CD4-positive, alpha-beta T cell treated with Interleukin-4 for 4 hours (primary cell): ENCODE data around the gene SAPCD1.
A peak's percentile ranks its signal among the peaks of the same experiment; 100 is the strongest.

ENCODE experiments used
- DNase-seq: peaks from one replicate; pipeline ENCODE4 v3.0.0-alpha.2; 2020

Gene SAPCD1

DNA sequence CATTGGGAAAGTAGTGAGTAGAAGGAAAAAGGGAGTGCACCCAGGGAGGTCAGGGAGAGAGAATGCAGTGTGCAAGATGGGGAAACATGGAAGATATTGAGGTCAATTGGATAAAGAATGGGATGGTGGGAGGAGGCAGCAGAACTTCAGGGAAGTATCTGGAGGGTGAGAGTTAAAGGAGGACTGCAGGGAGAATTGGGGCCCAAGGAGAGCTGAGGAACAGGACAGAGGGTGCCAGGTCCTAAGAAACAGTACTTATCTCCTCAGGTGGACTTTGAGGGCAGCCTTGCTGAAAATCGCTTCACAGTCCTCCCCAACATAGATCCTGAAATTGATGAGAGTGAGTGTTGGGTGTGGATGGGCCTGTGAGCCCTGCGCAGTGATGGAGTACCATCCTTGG is 4.2 kb upstream of the SAPCD1 start:
- DNase-seq = no peak

DNA sequence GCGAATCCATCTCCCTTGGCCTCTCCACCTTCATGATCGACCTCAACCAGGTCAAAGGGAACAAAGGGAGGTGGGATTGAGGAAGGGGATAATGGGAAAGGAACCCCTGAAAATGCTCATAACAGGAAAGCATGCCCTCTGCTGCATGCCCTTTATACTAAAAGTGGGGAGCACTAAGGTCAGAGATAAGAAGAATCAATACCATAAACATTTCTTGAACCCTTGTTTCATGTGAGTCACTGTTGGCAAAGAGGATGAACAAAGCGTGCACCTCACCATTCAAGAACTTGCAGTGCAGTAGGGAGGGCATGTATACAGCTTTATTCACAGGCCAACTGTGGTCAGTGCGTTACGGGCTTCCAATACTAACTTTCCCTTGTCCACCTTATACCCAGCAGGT is 1.7 kb upstream of the SAPCD1 start:
- DNase-seq = no peak

DNA sequence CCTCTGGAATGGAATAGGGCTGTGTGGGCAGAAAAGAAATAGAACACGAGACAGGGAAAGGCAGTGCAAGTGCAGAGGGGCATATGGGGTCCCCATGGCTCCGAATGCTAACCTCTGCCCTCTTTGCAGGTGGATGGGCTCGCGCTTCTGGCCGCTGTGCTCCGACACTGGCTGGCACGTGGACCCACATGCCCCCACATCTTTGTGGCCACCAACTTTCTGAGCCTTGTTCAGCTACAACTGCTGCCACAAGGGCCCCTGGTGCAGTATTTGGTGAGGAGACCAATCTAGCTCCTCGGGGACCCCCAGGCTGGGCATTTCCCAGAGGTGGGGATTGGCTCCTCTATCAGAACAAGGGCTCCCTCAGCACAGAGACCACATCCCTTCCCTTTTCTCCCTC is 1.1 kb upstream of the SAPCD1 start:
- no peak for DNase-seq

GRCh38 chr6:31762878-31763618 is 592 bp downstream of the SAPCD1 start:
- DNase-seq = no peak

DNA sequence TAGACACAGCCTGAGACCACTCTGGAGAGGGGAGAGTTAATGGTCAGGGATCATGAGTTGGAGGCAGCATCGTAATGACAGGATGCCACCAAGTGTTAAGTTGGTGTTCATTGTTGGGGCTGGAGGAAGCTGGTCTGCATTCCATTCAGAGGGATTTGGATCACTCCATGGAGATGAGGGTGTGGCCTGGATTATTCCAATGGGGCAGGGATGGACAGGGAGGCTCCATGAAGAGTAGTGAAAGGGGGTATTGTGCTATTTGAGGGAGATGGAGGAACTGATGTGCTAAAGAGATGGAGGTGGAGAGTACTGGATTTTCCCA is 1.1 kb downstream of the SAPCD1 start:
- DNase-seq = no peak

DNA sequence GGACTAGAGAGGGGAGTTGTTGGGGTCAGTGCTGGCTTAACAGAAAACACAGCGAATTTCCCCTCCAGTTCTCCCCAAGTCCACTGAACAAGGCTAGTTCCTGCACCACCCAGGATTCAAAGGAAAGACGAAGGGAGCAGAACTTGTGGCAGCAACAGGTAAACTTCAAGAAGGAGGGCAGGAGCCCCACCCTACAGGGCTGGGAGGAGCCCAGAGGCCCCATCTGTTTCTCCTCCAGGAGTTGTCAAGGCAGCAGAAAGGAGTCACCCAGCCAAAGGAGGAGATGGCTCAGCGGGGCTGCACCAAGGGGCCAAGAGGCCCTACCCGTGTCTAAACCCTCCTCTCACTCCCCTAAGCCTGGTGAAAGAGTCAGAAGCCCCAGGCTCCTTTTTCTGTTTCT is 1.7 kb downstream of the SAPCD1 start:
- DNase-seq = no peak

DNA sequence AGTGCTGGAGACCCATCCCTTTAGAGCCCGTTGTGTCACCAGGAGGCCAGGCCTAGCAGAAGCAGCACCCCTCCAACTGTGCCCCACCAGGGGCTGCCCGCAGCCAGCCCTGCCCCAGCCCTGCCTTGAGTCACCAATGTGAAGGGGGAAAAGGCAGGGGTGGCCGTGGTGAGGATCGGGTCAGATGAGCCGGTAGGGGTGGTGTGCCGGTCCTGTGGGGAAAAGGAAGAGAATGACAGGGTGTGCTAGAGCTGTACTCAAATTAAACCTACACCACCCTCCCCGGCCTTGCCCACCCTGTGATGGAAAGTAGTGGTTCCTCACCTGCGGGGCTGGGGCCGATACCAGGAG is 3.1 kb downstream of the SAPCD1 start:
- DNase-seq = no peak

- no peak for DNase-seq
Observed at GRCh38 chr6:31765910-31766794, 3.7 kb downstream of the SAPCD1 start.

DNA sequence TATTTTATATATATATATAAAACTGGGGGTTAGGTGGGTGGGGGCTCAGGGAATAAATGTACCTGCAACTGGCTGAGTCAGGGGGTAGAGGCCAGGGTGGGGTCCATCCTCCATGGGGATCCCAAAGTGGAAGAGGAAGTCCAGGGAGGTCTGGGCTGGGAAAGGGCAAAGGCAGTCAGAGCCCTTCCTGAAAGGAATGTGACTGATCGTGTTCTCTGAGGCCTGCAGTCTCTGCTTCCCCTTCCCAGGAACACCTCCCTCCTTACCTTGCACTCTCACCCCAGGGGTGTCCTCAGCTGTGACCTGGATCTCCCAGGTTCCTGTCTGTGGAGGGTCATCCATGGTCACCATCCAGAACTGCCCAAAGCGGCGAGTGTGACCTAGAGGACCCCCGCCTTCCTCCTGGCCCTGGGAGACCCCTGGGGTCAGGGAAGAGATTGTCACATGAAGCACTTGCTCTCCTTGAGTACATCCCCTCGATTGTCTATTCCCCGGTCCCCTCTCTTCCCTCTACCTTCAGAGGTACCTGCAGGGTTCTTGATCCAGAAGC is 4.7 kb downstream of the SAPCD1 start:
- no peak for DNase-seq

GRCh38 chr6:31768363-31769257 is 6.2 kb downstream of the SAPCD1 start:
- DNase-seq = no peak

- DNase-seq = peak; percentile 77
Observed at GRCh38 chr6:31769684-31770371, 7.4 kb downstream of the SAPCD1 start.

- no peak for DNase-seq
Observed at GRCh38 chr6:31770860-31771259, 8.4 kb downstream of the SAPCD1 start.

- peak; percentile 23 for DNase-seq
Observed at GRCh38 chr6:31771992-31772358, 9.5 kb downstream of the SAPCD1 start.

DNA sequence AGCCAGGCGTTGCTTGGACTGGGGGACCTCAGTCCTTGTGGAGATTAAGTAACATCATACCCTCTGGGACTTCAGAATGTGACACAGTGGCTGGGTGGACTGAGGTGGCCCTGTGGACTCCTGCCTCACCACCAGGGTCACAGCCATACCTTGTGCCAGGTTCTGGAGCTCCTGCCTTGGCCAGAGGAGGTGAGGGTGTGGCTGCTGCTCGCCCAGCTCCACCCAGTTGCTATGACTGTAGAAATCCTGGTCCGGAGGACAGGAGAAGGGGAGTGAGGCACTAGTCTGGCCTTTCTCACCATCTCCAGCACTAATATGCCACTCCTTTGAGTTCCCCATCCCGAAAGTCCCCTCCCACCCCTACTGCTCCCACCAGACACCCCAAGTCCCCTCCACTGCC is 12.7 kb downstream of the SAPCD1 start:
- DNase-seq = no peak

- no peak for DNase-seq
Observed at GRCh38 chr6:31775633-31776484, 13.4 kb downstream of the SAPCD1 start.

GRCh38 chr6:31776485-31776988 is 14.1 kb downstream of the SAPCD1 start:
- DNase-seq = no peak

GRCh38 chr6:31776989-31777666 is 14.7 kb downstream of the SAPCD1 start, which contains the start of gene VWA7:
Gene VWA7 (minus strand): TSS chr6:31777328. CDS start chr6:31776779, 549 bp downstream.
- peak; percentile 75 for DNase-seq

GRCh38 chr6:31777667-31778050 is 15.2 kb downstream of the SAPCD1 start:
- no peak for DNase-seq

DNA sequence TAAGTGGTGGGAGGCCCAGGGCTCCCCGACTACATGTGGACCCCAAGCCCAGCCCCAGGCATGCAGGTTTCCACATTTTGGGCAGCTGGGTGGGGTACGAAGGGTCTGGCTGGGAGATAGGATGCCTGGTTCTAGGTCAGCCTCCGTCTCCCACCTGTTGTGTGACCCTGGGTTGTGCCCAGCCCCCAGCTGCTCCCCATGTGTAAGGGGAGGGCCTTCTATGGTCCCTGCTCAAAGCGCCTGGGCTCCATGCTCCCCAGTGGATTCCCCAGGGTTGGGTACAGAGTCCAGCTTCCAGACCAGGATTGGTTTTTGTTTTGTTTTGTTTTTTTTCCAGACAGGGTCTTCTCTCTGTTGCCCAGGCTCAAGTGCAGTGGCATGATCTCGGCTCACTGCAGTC is 15.7 kb downstream of the SAPCD1 start:
- DNase-seq = no peak

DNA sequence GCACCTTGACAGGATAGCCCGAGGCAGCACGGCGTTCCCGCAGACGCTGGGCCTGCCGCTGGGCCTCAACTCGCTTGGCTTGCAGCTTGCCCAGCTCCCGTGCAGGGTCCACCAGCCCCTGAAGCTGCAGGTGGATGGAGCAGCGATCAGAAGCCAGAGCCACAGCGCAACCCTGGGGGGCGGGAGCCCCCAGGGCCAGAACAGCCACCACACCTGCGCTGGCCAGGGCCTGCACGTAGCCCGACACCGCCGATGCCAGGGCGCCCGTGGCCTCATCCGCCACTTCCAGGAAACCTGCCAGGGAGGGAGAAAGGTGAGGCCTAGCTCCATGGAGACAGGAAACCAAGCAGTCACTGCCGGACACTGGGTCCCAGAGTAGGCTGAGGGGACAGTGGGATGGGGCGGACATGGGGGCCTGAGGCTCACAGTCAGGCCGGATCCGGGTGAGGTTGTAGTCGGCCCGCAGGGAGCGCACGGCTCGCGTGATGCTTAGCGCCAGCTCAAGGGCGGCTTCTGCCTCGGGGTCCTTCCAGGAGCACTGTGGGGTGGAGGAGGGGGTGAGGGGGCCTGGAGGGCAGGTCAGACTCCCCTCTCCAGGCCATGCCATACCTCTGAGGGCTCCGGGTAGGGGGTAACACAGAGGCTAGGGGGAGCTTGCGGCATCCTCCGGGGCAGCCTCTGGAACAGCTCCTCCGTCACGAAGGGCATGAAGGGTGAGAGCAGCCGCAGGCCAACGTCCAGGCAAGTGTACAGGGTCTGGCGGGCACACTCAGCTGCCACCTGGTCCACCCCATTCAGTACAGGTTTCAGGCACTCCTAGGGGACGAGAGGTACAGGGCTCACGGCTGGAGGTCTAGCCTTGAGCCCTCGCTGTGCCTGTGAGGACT is 16.8 kb downstream of the SAPCD1 start:
- DNase-seq = no peak
